Left renal pelvis (tissue), 4 donors: ENCODE results near the gene PDCD7. TPM values are rescaled to one million over a fixed set of nuclear protein-coding genes. Genes with fewer than 3 reads are reported as not detected.
"Not testable (repeated sequence)": the region's sequence is repeated elsewhere in the genome, so short reads cannot be mapped to it uniquely, and the experiment has no call there.

Source experiments
- DNase-seq, 4 donors: peaks; one replicate each; pipeline ENCODE4 v3.0.0-alpha.2; 2013; ENCODE audit warnings: low read depth in 4 of 4, low spot score in 3 of 4
- polyA plus RNA-seq, 4 donors: library from polyadenylated mRNA; unstranded; fragments of 120-200 nt; gene quantifications; one replicate each; pipeline ENCODE4 v1.2.1, GENCODE V29; 2013; ENCODE audit not compliant: insufficient read length in 4 of 4

The PDCD7 gene
- polyA plus RNA-seq, 4 donors, result 28.2 to 36.3 (median 32.0) TPM

- DNase-seq, result not testable (repeated sequence)
Measured at GRCh38 chr15:65093793-65094170, 39.8 kb downstream of the PDCD7 start.

DNA sequence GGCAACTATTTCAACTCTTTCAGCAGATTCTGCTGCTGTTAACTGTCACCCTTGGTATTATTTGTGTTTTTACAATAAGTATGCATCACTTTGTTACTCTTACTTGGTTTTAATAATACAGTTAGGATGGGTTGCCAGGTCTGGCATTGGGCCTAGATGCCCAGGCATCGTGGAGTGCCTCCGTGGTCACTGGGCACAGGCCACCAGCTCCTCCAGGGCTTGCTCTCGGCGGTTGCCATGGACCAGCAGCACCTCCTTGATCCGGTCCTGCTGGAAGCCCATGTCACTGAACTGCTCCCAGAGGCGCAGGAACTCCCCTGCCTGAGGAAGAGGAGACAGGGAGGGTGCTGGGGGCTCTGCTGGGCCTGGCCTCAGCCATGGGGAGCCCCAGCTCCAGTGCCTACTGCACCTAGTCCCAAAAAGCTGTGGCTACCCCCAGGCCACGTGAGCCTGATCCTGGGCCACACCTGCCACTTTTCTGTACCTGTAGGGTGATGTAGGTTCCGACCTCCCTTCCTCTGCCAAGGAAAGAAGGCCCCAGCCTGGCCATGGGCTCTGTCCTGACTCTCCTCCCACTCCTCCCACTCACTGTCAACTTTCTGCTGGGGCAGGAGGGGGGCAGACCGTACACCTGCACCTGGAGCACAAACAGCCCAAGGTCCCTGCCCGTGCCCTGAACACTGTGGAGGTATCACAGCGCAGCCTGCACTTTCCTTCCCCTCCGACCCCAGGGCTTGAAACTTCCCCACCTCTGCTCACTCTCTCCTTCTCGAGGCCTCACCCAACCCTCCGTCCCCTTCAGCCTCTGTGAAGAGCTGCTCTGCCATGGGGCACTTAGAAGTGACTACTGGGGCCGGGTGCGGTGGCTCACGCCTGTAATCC is 40.5 kb downstream of the PDCD7 start:
- DNase-seq, result no peak

DNA sequence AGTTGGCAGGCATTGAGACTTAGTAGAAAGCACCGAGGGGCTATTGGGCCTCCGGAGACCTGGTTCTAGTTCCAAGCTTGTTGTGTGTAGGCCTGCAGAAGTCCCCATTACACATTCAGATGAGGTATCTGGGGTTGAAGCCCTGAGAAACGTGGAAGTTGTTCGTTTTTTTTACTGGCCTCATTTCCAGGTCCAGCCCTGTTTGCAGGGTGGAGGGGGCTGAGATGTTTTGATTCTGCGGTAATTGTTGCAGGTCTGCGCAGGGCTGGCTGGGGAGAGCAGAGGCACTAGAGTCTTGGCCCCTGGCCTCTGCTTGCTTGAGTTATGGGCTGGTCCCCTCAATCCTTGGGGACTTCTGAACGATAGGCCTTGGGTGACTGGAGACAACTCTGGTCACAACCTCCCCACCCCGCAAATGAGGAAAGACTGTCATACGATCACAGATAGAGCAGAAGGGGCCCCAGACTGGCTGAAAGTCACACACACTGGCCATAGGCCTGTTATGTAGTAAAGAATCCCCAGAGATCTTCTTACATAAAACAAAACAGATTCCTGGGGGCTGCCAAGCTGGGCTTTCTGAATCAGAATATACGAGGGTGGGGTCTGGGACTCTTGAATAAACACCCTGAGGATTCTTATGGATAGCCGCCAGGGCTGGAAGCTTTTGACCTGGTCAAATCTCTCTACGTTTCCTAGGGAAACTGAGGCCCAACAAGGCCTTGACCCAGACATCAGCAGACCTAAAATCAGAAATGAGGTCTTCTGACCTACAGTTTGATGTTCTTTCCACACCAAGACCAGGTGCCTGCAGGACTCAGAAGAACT is 41.5 kb downstream of the PDCD7 start:
- DNase-seq, result no peak

- no peak for DNase-seq
Measured at GRCh38 chr15:65089206-65089824, 44.3 kb downstream of the PDCD7 start.

DNA sequence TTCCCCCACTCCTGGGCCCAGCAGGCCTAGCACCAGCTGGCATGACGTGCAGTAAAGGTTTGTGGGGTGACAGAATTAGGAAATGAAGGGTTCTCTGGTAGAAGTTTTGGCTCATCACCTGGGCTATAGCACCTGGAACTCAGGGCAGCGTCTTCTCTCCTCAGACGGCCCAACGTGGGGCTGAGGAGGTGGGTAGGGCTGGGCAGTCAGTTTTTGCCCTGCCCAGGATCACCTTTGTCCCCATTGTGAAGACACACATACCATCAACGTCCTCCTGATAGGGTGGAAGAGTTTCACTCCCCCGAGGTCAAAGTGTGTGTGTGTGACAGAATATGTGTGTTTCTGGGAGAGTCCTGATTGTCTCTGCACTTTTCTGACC is 45.0 kb downstream of the PDCD7 start:
- DNase-seq, result no peak

GRCh38 chr15:65087873-65088642 is 45.5 kb downstream of the PDCD7 start:
- no peak for DNase-seq

- DNase-seq, result no peak
Measured at GRCh38 chr15:65087411-65087810, 46.2 kb downstream of the PDCD7 start.

DNA sequence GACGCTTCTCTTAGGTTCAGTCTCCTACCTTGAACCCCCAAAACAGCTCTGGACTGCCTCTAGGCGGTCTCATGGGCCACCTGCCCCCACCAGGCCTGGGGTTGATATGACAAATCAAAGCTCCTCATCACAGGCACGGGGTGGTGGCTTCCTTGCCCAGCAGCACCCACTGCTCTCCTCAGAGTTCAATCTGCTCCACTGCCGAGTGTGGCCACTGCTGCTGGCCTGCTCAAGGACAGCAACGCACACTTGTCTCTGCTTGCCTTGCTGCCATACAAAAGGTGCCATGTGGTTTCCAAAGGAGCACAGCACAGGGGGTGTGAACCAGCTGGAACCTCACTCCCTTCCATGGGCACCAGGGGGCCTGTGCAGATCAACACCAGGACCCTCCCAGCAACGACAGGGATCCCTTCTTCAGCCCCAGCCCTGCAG is 46.9 kb downstream of the PDCD7 start:
- no peak for DNase-seq

DNA sequence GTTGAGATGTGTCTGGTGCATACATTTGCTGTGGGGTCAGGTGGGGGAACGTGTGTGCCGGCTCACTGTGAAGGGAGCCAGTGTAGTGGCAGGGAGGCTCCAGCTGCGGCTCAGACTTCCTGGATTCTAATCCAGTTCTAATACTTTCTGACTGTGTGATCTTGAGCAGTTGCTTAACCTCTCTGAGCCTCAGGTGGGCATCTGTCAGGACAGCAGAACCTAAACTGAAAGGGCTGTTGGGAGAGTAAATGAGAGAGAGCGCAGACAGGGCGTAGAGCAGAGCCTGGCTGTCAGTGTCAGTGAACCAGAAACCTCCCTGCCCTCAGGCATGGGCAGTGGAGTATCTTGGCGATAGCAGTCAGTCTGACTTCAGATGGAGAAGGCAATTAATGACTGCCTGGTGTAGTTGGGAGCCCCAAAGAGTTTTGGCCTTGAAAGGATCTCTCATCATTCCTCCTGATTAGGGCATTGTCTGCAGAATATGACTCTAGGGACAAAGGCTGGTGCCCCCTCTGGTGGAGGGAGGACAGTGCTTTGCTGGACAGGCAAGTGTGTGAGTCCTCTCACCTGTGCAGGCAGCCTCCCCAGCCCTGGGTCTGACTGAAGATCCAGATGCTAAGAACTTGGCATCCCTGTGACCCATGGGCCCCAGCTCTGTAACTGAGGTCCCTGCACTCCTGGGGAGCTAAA is 47.5 kb downstream of the PDCD7 start:
- no peak for DNase-seq

GRCh38 chr15:65085207-65085753 is 48.3 kb downstream of the PDCD7 start:
- no peak for DNase-seq

- DNase-seq, result no peak
Measured at GRCh38 chr15:65084500-65085206, 49.0 kb downstream of the PDCD7 start.

DNA sequence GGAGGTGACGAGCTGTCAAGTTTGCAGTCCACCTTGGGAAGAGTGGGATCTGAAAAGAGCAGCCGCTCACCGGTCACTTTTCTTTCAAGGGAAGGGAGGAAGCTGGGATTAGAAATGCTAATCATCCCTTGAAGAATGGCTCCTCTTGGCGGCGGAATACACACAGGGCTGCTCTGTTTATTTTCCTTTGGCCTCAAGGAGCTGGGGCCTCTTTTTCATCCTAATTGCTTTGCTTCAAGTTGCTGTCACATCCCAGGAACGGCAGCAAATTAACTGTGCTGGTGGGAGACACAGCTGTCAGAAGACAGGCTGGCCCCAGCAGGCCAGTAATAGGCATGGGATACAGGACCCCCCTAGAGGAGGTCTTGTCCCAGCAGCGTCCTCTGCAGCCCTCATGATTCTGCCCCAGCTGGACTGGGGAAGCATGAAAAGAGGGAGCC is 50.3 kb downstream of the PDCD7 start:
- DNase-seq, result no peak

GRCh38 chr15:65082303-65082953 is 51.2 kb downstream of the PDCD7 start:
- DNase-seq, result no peak

DNA sequence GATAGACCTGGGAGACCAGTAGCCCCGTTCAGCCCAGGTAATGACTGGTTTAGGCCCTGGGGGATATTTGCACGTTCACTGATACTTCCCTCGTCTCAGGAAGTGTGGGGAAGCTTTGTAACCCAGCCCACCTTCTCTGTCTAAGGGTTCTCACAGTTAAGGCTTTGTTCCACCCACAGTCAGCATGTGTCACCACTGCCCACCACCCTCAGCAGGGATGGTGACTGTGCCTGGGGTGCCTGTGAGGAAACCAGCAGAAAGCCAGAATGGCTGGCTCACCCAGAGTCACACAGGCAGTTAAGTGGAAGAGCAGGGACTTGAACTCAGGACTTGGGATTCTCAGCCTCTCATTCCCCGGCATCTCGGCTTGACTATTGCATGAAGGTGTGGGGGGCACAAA is 51.9 kb downstream of the PDCD7 start:
- no peak for DNase-seq

DNA sequence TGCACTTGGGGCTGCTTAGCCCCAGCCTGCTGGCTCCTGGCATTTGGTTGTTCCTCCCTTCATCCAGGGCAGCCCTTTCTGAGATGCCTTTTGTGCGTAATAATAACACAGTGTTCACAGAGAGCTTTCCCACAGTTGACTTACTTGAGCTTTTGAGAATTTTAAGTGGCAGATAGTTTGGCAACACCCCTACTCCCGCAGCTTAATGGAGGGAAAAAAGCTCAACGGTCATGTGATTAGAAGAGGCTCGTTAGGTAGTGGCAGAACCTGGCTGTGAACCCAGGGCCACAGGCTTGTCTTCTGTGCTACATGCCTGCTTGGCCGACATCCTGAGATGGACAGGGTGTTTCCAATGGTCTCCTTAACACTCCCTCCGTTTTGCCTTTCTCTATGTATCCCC is 52.3 kb downstream of the PDCD7 start:
- no peak for DNase-seq

GRCh38 chr15:65079580-65079979 is 54.0 kb downstream of the PDCD7 start:
- DNase-seq, result no peak

GRCh38 chr15:65077981-65078352 is 55.6 kb downstream of the PDCD7 start:
- no peak for DNase-seq

DNA sequence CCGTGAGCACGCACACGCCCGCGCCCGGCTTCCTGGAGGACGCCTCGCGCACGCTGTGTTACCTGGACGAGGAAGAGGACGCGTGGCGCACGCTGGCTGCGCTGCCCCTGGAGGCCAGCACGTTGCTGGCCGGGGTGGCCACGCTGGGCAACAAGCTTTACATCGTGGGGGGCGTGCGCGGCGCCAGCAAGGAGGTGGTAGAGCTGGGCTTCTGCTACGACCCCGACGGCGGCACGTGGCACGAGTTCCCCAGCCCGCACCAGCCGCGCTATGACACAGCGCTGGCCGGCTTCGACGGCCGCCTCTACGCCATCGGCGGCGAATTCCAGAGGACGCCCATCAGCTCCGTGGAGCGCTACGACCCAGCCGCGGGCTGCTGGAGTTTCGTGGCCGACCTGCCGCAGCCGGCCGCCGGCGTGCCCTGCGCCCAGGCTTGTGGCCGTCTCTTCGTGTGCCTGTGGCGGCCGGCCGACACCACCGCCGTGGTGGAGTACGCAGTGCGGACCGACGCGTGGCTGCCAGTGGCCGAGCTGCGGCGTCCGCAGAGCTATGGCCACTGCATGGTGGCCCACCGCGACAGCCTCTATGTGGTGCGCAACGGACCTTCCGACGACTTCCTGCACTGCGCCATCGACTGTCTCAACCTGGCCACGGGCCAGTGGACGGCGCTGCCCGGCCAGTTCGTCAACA is 56.2 kb downstream of the PDCD7 start:
- DNase-seq, result no peak
